IMR-90 (cell line): ENCODE data around the gene GSG1L. TPM values are rescaled to one million over a fixed set of nuclear protein-coding genes. Genes with fewer than 3 reads are reported as not detected.

Source experiments
- ATAC-seq: fragments of 200-7000 bp; cut with Tn5 transposase; 2 replicates; pipeline ENCODE4 v1.9.1; 2020; ENCODE audit warnings: low read depth, mild to moderate bottlenecking, moderate library complexity
- BruUV-seq: library from RNA; stranded (reverse); fragments of 400-500 nt; replicated peaks from 2 replicates; lab custom pipeline; 2021; lab: Mats Ljungman, UMichigan
- CTCF ChIA-PET: fragments of 300-600 bp; formaldehyde crosslinking; extraction: SDS; loops from one replicate; lab custom pipeline; 2021; ENCODE audit warnings: antibody characterized with exemption; lab: Yijun Ruan, JAX
- POLR2A ChIA-PET: fragments of 300-600 bp; sonication (Branson Sonifier 250); formaldehyde crosslinking; loops from one replicate; lab custom pipeline; 2022; ENCODE audit warnings: antibody characterized with exemption; ENCODE audit not compliant: unreplicated experiment; lab: Charles Lee
- DNase-seq: peaks from one replicate; pipeline ENCODE4 v3.0.0; 2013
- H2AFZ ChIP-seq: replicated peaks from 2 replicates; pipeline ENCODE3; 2013; ENCODE audit warnings: low read length, mild to moderate bottlenecking; ENCODE audit not compliant: poor library complexity
- H2AK5ac ChIP-seq: 2 replicates; pipeline ENCODE4 v1.6.1; 2013; ENCODE audit warnings: low read depth, low read length, inconsistent platforms
- H2AK9ac ChIP-seq: replicated peaks from 2 replicates; pipeline ENCODE3; 2013; ENCODE audit warnings: mild to moderate bottlenecking, low read depth, low read length, moderate library complexity; ENCODE audit not compliant: poor library complexity
- H2BK120ac ChIP-seq: 2 replicates; pipeline ENCODE4 v1.6.1; 2013; ENCODE audit warnings: low read depth, low read length, inconsistent platforms
- H2BK15ac ChIP-seq: 3 replicates; pipeline ENCODE4 v1.6.1; 2013; ENCODE audit warnings: low read depth, low read length, inconsistent platforms
- H2BK20ac ChIP-seq: 2 replicates; pipeline ENCODE4 v1.6.1; 2013; ENCODE audit warnings: low read depth, mild to moderate bottlenecking, inconsistent platforms, low read length, moderate library complexity
- H2BK5ac ChIP-seq: 2 replicates; pipeline ENCODE4 v1.6.1; 2013; ENCODE audit warnings: mild to moderate bottlenecking, low read depth, low read length, inconsistent platforms; ENCODE audit not compliant: poor library complexity, severe bottlenecking
- H3K14ac ChIP-seq: replicated peaks from 2 replicates; pipeline ENCODE4 v1.6.1; 2013; ENCODE audit warnings: low read depth, low read length, inconsistent platforms
- H3K18ac ChIP-seq: 2 replicates; pipeline ENCODE4 v1.6.1; 2013; ENCODE audit warnings: low read depth, low read length, control low read depth
- H3K23ac ChIP-seq: 2 replicates; pipeline ENCODE4 v1.6.1; 2013; ENCODE audit warnings: low read depth, low read length, inconsistent platforms
- H3K27ac ChIP-seq: 2 replicates; pipeline ENCODE4 v1.5.1; 2013; ENCODE audit warnings: mild to moderate bottlenecking, control low read depth, low read length; ENCODE audit not compliant: insufficient read depth
- H3K27me3 ChIP-seq: 2 replicates; pipeline ENCODE4 v1.6.1; 2013; ENCODE audit warnings: low read length; ENCODE audit not compliant: control insufficient read depth, insufficient read depth
- H3K36me3 ChIP-seq: 2 replicates; pipeline ENCODE4 v1.6.1; 2013; ENCODE audit warnings: low read length, mixed read lengths; ENCODE audit not compliant: control insufficient read depth, insufficient read depth
- H3K4ac ChIP-seq: 2 replicates; pipeline ENCODE4 v1.6.1; 2013; ENCODE audit warnings: low read depth, low read length, inconsistent platforms
- H3K4me1 ChIP-seq: 2 replicates; pipeline ENCODE4 v1.6.1; 2013; ENCODE audit warnings: low read length, mixed read lengths; ENCODE audit not compliant: control insufficient read depth, insufficient read depth
- H3K4me2 ChIP-seq: 2 replicates; pipeline ENCODE4 v1.6.1; 2013; ENCODE audit warnings: low read depth, mild to moderate bottlenecking, control low read depth, low read length, moderate library complexity
- H3K4me3 ChIP-seq: 2 replicates; pipeline ENCODE4 v1.5.1; 2013; ENCODE audit warnings: low read depth, mild to moderate bottlenecking, control low read depth, low read length, moderate library complexity; ENCODE audit not compliant: insufficient read depth
- H3K56ac ChIP-seq: 2 replicates; pipeline ENCODE4 v1.6.1; 2013; ENCODE audit warnings: low read length, inconsistent platforms; ENCODE audit not compliant: insufficient read depth; ENCODE audit errors: extremely low read depth
- H3K79me1 ChIP-seq, 2 experiments: 2 replicates each; pipeline ENCODE4 v1.6.1; 2013; ENCODE audit warnings: low read length in 2 of 2, inconsistent platforms in 1 of 2, low read depth in 1 of 2
- H3K9ac ChIP-seq: 2 replicates; pipeline ENCODE4 v1.6.1; 2013; ENCODE audit warnings: low read depth, low read length, control low read depth
- H3K9me1 ChIP-seq: 2 replicates; pipeline ENCODE4 v1.6.1; 2013; ENCODE audit warnings: low read length, inconsistent platforms; ENCODE audit not compliant: insufficient read depth
- H3K9me3 ChIP-seq: 2 replicates; pipeline ENCODE4 v1.6.1; 2013; ENCODE audit warnings: low read length; ENCODE audit not compliant: control insufficient read depth, insufficient read depth
- H4K20me1 ChIP-seq: 2 replicates; pipeline ENCODE4 v1.6.1; 2013; ENCODE audit warnings: low read length, inconsistent platforms; ENCODE audit not compliant: insufficient read depth
- H4K5ac ChIP-seq: 2 replicates; pipeline ENCODE4 v1.6.1; 2013; ENCODE audit warnings: mild to moderate bottlenecking, low read depth, low read length, control low read depth
- H4K8ac ChIP-seq, 2 experiments: 2 replicates each; pipeline ENCODE4 v1.6.1; 2013; ENCODE audit warnings: low read depth in 2 of 2, low read length in 2 of 2, control low read depth in 1 of 2, inconsistent platforms in 1 of 2
- H4K91ac ChIP-seq: 2 replicates; pipeline ENCODE4 v1.6.1; 2013; ENCODE audit warnings: low read depth, low read length, inconsistent platforms; ENCODE audit not compliant: insufficient read depth
- CHD1 ChIP-seq: IDR thresholded peaks from 2 replicates; pipeline ENCODE4 v1.6.1; 2012; ENCODE audit warnings: low read depth, low read length, improper control_type of control experiment
- MAZ ChIP-seq: IDR thresholded peaks from 2 replicates; pipeline ENCODE4 v1.6.1; 2012; ENCODE audit warnings: low read depth, mild to moderate bottlenecking, low read length, improper control_type of control experiment, moderate library complexity, borderline replicate concordance
- NFE2L2 ChIP-seq: fragments of 150-350 bp; IDR thresholded peaks from 2 replicates; pipeline ENCODE4 v1.6.1; 2016; ENCODE audit warnings: low read depth, mild to moderate bottlenecking, low read length
- SMC3 ChIP-seq: fragments of 150-350 bp; IDR thresholded peaks from 2 replicates; pipeline ENCODE4 v1.6.1; 2016; ENCODE audit warnings: low read depth, mild to moderate bottlenecking, antibody characterized with exemption, low read length, moderate library complexity
- WGBS, 2 experiments: methylation state at CpG; one replicate each; pipeline versions ENCODE4 v1.1.5 to v1.1.7; 2013; ENCODE audit warnings: missing lambda C conversion rate in 2 of 2; ENCODE audit not compliant: insufficient read length in 1 of 2; ENCODE audit errors: extremely low coverage in 2 of 2; 5-methylcytosine and 5-hydroxymethylcytosine counted together
- dilution Hi-C: fragments of 300-500 bp; cut with HindIII; formaldehyde crosslinking; loops from one replicate; pipeline ENCODE4 v1.14.3; 2018; ENCODE audit warnings: low sequenced_read_pairs; ENCODE audit not compliant: unreplicated experiment
- in situ Hi-C: fragments of 300-500 bp; cut with MboI; formaldehyde crosslinking; loops from 3 replicates; pipeline ENCODE4 v1.14.3; 2019; ENCODE audit warnings: low sequenced_read_pairs, inconsistent platforms, mixed read lengths
- intact Hi-C: fragments of 100-400 bp; cut with micrococcal nuclease; formaldehyde crosslinking; loops from 2 replicates; pipeline ENCODE4 v1.10.0; 2022
- polyA plus RNA-seq, 3 experiments: library from polyadenylated mRNA; depleted of rRNA; stranded (reverse); fragments of >200 nt; gene quantifications; 2 replicates each; pipeline ENCODE4 v1.2.3, GENCODE V29; 2012; ENCODE audit warnings: low replicate concordance in 1 of 3
- total RNA-seq: library from RNA; depleted of rRNA; stranded (reverse); fragments of >200 nt; gene quantifications from 2 replicates; pipeline ENCODE4 v1.2.3, GENCODE V29; 2012

Gene GSG1L
- total and polyA plus RNA-seq, 2 of the 4 experiments (the other 2 are of a cell fraction), result not detected

- dilution Hi-C loops, result no loop called here
- TF ChIP-seq NFE2L2 (no peak), MAZ (no peak), SMC3 (no peak), CHD1 (no peak)
Observed at GRCh38 chr16:27760789-27761176, 302.7 kb downstream of the GSG1L start.

More at GRCh38 chr16:27760789-27761176, 302.7 kb downstream of the GSG1L start:
- Histone ChIP-seq H3K27me3 (no peaks in the 10 kb centered on the region), H2BK20ac (no peak overlapping the region), H3K4me1 (peaks cover 6% of the 10 kb centered on the region), H3K23ac (no peak overlapping the region), H4K91ac (no peak overlapping the region), H3K79me1 (no peaks in the 10 kb centered on the region), H3K9me1 (peaks cover 9% of the 10 kb centered on the region), H4K5ac (no peak overlapping the region), H3K14ac (no peak overlapping the region), H3K4ac (no peak overlapping the region), H3K4me3 (no peak overlapping the region), H2AK5ac (no peak overlapping the region), H3K36me3 (peaks cover 18% of the 10 kb centered on the region), H3K9ac (no peak overlapping the region), H2BK120ac (no peak overlapping the region), H2AK9ac (no peak overlapping the region), H4K20me1 (0 out of 2 replicates have a peak, but pooled peaks cover 4% of the 10 kb centered on the region), H4K8ac (no peak overlapping the region), H3K4me2 (no peak overlapping the region), H2AFZ (no peak overlapping the region), H3K27ac (no peak overlapping the region), H2BK5ac (no peak overlapping the region), H3K18ac (no peak overlapping the region), H3K9me3 (peaks cover 5% of the 10 kb centered on the region), H3K56ac (no peak overlapping the region), H2BK15ac (no peak overlapping the region)
- ATAC-seq, result no peak
- BruUV-seq, result no TSS peak
- in situ Hi-C loops, result no loop called here
- ChIA-PET POLR2A (no interaction called here), CTCF (no interaction called here)
- no peak for DNase-seq
- 100% methylated on average over 1 of the region's 4 CpGs; no CpG with 5 or more reads in 1 of the 2 experiments for WGBS, 2 experiments
- intact Hi-C loops, result no loop called here
